WTC11 (cell line): ENCODE results near the gene CADM4. TPM values are rescaled to one million over a fixed set of nuclear protein-coding genes. Genes with fewer than 3 reads are reported as not detected.

Experiments
- ATAC-seq: fragments of 200-7000 bp; cut with Tn5 transposase; 2 replicates; pipeline ENCODE4 v1.10.0; 2021; ENCODE audit warnings: mild to moderate bottlenecking, moderate library complexity
- CTCF ChIA-PET: fragments of 300-600 bp; sonication (Branson Sonifier 250); formaldehyde crosslinking; loops from one replicate; lab custom pipeline; 2021; ENCODE audit warnings: antibody characterized with exemption; lab: Charles Lee
- POLR2A ChIA-PET: fragments of 350-600 bp; sonication (Branson Sonifier 250); formaldehyde crosslinking; loops from one replicate; lab custom pipeline; 2021; ENCODE audit warnings: antibody characterized with exemption; lab: Charles Lee
- DNase-seq: peaks from one replicate; pipeline ENCODE4 v3.0.0; 2021; ENCODE audit warnings: low spot score
- H3K27ac Mint-ChIP-seq: 2 replicates; pipeline ENCODE4 v1.8.0; 2021; ENCODE audit warnings: mixed read lengths
- H3K27me3 Mint-ChIP-seq: 2 replicates; pipeline ENCODE4 v1.8.0; 2021; ENCODE audit warnings: low read depth, mild to moderate bottlenecking, moderate library complexity, mixed read lengths
- H3K36me3 Mint-ChIP-seq: 2 replicates; pipeline ENCODE4 v1.8.0; 2021; ENCODE audit warnings: mixed read lengths
- H3K4me1 Mint-ChIP-seq: 2 replicates; pipeline ENCODE4 v1.8.0; 2022; ENCODE audit warnings: mixed read lengths
- H3K4me3 Mint-ChIP-seq: 2 replicates; pipeline ENCODE4 v1.8.0; 2021; ENCODE audit warnings: mild to moderate bottlenecking, moderate library complexity, mixed read lengths
- H3K9me3 Mint-ChIP-seq: 2 replicates; pipeline ENCODE4 v1.8.0; 2021; ENCODE audit warnings: mixed read lengths
- ELF4 ChIP-seq: sonication (generic); formaldehyde crosslinking; IDR thresholded peaks from 2 replicates; pipeline ENCODE4 v1.8.1; 2022; ENCODE audit warnings: low read depth, mild to moderate bottlenecking, moderate library complexity, missing genetic modification reagents
- ESRRA ChIP-seq: sonication (generic); formaldehyde crosslinking; IDR thresholded peaks from 2 replicates; pipeline ENCODE4 v1.8.1; 2022; ENCODE audit warnings: mild to moderate bottlenecking, missing genetic modification reagents, borderline replicate concordance
- ETV6 ChIP-seq: sonication (generic); formaldehyde crosslinking; IDR thresholded peaks from 2 replicates; pipeline ENCODE4 v1.8.1; 2022; ENCODE audit warnings: mild to moderate bottlenecking, missing genetic modification reagents
- FOXJ3 ChIP-seq: sonication (generic); formaldehyde crosslinking; IDR thresholded peaks from 2 replicates; pipeline ENCODE4 v1.9.0; 2021; ENCODE audit warnings: missing genetic modification reagents, mild to moderate bottlenecking, borderline replicate concordance
- KAT7 ChIP-seq: sonication (generic); formaldehyde crosslinking; IDR thresholded peaks from 2 replicates; pipeline ENCODE4 v1.8.1; 2023; ENCODE audit warnings: missing genetic modification reagents, mild to moderate bottlenecking, borderline replicate concordance
- MYBL2 ChIP-seq: sonication (generic); formaldehyde crosslinking; IDR thresholded peaks from 2 replicates; pipeline ENCODE4 v1.8.1; 2023; ENCODE audit warnings: mild to moderate bottlenecking, moderate library complexity, missing genetic modification reagents
- NFE2L1 ChIP-seq: sonication (generic); formaldehyde crosslinking; IDR thresholded peaks from 2 replicates; pipeline ENCODE4 v1.8.1; 2023; ENCODE audit warnings: missing genetic modification reagents
- NR3C1 ChIP-seq: sonication (generic); formaldehyde crosslinking; conservative IDR thresholded peaks from 2 replicates; pipeline ENCODE4 v1.8.1; 2023; ENCODE audit warnings: low read depth, mild to moderate bottlenecking, missing genetic modification reagents
- SMAD4 ChIP-seq: sonication (generic); formaldehyde crosslinking; IDR thresholded peaks from 2 replicates; pipeline ENCODE4 v1.8.0; 2022; ENCODE audit warnings: mild to moderate bottlenecking, missing genetic modification reagents
- TCF7 ChIP-seq: sonication (generic); formaldehyde crosslinking; IDR thresholded peaks from 2 replicates; pipeline ENCODE4 v1.8.0; 2022; ENCODE audit warnings: mild to moderate bottlenecking, low read depth, missing genetic modification reagents, moderate library complexity
- ZNF121 ChIP-seq: sonication (generic); formaldehyde crosslinking; IDR thresholded peaks from 2 replicates; pipeline ENCODE4 v1.8.0; 2023; ENCODE audit warnings: missing genetic modification reagents
- ZNF138 ChIP-seq: sonication (generic); formaldehyde crosslinking; conservative IDR thresholded peaks from 2 replicates; pipeline ENCODE4 v1.8.1; 2022; ENCODE audit warnings: mild to moderate bottlenecking, moderate library complexity, missing genetic modification reagents
- ZNF396 ChIP-seq: fragments of 250-450 bp; sonication (Bioruptor Pico); IDR thresholded peaks from 2 replicates; pipeline ENCODE4 v1.8.0; 2021; ENCODE audit warnings: mild to moderate bottlenecking, moderate library complexity, borderline replicate concordance
- total RNA-seq: library from RNA; stranded (reverse); gene quantifications from 3 replicates; pipeline ENCODE4 v1.2.3, GENCODE V29; 2021
- TF ChIP-seq, protein P1 (sequence below): sonication (generic); formaldehyde crosslinking; IDR thresholded peaks from 2 replicates; pipeline ENCODE4 v1.8.1; 2022; ENCODE audit warnings: low read depth, missing genetic modification reagents, borderline replicate concordance
- TF ChIP-seq, protein P2 (sequence below): sonication (generic); formaldehyde crosslinking; IDR thresholded peaks from 2 replicates; pipeline ENCODE4 v1.8.1; 2023; ENCODE audit warnings: mild to moderate bottlenecking, moderate library complexity, missing genetic modification reagents
- TF ChIP-seq, protein P3 (sequence below): sonication (generic); formaldehyde crosslinking; IDR thresholded peaks from 2 replicates; pipeline ENCODE4 v1.8.0; 2022; ENCODE audit warnings: mild to moderate bottlenecking, missing genetic modification reagents
- TF ChIP-seq, protein P4 (sequence below): fragments of 200-600 bp; IDR thresholded peaks from 2 replicates; pipeline ENCODE4 v1.8.0; 2022; ENCODE audit warnings: antibody characterized with exemption
- TF ChIP-seq, protein P5 (sequence below): sonication (generic); formaldehyde crosslinking; IDR thresholded peaks from 2 replicates; pipeline ENCODE4 v1.8.0; 2023; ENCODE audit warnings: mild to moderate bottlenecking, missing genetic modification reagents
- TF ChIP-seq, protein P6 (sequence below): sonication (generic); formaldehyde crosslinking; IDR thresholded peaks from 2 replicates; pipeline ENCODE4 v1.8.1; 2022; ENCODE audit warnings: mild to moderate bottlenecking, moderate library complexity, missing genetic modification reagents

The CADM4 gene
- total RNA-seq, 1 experiment from 2014 or later, result 13.3 TPM

DNA sequence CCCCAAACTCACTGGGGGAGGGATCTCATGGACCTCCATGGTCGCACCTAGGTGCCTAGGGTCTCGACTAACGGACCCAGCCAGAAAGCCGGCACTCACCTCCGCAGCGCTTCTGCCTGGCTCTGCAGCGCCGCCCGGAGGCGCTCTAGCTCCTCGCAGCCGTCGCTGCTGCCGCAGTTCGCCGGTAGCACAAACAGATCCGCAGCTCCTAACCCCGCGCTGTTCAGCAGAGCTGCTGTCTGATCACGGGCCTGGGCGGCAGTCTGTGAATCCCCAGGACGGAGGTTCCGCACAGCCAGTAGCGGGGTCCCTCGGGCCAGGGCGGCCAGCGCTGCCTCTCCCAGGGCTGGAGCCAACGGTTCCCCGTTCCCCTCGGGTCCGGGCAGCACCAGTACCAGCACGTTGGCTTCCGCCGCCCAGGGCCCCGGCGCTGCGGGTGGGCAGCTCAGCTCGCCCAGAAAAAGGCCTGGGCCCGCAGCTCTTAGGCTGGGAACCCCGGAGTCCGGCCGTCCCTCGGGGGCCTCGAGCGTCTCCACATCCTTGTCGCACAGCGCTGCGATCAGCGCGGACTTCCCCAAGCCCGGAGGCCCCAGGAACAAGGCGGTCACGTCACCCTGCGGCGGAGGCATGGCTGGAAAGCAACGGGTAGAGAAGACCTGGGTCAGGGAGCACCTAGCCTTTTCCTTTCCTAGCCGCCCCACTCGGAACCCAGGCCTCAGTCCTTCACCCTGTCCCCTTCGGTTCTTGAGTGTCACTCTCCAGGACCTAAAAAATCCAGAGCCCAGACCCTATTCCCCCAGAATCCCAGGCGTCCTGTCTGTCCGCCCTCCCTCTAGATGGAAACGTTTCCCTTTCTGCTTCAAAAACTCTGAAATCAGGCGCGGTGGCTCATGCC, 44.7 kb downstream of the CADM4 start:
- Mint-ChIP-seq H3K4me1 (peaks cover 17% of the 10 kb centered on the region), H3K27ac (peak overlapping the region; percentile 99), H3K4me3 (peak overlapping the region; percentile 99), H3K36me3 (peaks cover 10% of the 10 kb centered on the region), H3K9me3 (no peaks in the 10 kb centered on the region), H3K27me3 (no peaks in the 10 kb centered on the region)
- CTCF ChIA-PET, result interaction anchor here (0.6 to 6.9 kb wide), 41 partner anchors 11 to 215 kb away, joined by 3 to 140 read pairs (median 4); partner anchors contain the start of genes PHLDB3, PINLYP, XRCC1 and ZNF428
- DNase-seq, result peak; percentile 81
- POLR2A ChIA-PET, result interaction anchor here (0.6 to 1.8 kb wide), 10 partner anchors 19 to 131 kb away, joined by 3 to 12 read pairs (median 4); partner anchors contain the start of gene XRCC1
- TF ChIP-seq ESRRA, result no peak
- TF ChIP-seq ELF4, result no peak
- TF ChIP-seq, protein P1, sequence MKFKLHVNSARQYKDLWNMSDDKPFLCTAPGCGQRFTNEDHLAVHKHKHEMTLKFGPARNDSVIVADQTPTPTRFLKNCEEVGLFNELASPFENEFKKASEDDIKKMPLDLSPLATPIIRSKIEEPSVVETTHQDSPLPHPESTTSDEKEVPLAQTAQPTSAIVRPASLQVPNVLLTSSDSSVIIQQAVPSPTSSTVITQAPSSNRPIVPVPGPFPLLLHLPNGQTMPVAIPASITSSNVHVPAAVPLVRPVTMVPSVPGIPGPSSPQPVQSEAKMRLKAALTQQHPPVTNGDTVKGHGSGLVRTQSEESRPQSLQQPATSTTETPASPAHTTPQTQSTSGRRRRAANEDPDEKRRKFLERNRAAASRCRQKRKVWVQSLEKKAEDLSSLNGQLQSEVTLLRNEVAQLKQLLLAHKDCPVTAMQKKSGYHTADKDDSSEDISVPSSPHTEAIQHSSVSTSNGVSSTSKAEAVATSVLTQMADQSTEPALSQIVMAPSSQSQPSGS (CRISPR knock-in tag), result no peak
- TF ChIP-seq NR3C1 (CRISPR knock-in tag), result no peak
- TF ChIP-seq ZNF396 (CRISPR knock-in tag), result no peak
- TF ChIP-seq, protein P2, sequence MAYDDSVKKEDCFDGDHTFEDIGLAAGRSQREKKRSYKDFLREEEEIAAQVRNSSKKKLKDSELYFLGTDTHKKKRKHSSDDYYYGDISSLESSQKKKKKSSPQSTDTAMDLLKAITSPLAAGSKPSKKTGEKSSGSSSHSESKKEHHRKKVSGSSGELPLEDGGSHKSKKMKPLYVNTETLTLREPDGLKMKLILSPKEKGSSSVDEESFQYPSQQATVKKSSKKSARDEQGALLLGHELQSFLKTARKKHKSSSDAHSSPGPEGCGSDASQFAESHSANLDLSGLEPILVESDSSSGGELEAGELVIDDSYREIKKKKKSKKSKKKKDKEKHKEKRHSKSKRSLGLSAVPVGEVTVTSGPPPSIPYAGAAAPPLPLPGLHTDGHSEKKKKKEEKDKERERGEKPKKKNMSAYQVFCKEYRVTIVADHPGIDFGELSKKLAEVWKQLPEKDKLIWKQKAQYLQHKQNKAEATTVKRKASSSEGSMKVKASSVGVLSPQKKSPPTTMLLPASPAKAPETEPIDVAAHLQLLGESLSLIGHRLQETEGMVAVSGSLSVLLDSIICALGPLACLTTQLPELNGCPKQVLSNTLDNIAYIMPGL (CRISPR knock-in tag), result 0 out of 2 replicates have a peak, but pooled peaks have one; percentile 43
- TF ChIP-seq MYBL2 (CRISPR knock-in tag), result 0 out of 2 replicates have a peak, but pooled peaks have one; percentile 42
- TF ChIP-seq, protein P3, sequence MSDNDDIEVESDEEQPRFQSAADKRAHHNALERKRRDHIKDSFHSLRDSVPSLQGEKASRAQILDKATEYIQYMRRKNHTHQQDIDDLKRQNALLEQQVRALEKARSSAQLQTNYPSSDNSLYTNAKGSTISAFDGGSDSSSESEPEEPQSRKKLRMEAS (CRISPR knock-in tag), result no peak
- TF ChIP-seq ZNF138, result no peak
- TF ChIP-seq, protein P4, sequence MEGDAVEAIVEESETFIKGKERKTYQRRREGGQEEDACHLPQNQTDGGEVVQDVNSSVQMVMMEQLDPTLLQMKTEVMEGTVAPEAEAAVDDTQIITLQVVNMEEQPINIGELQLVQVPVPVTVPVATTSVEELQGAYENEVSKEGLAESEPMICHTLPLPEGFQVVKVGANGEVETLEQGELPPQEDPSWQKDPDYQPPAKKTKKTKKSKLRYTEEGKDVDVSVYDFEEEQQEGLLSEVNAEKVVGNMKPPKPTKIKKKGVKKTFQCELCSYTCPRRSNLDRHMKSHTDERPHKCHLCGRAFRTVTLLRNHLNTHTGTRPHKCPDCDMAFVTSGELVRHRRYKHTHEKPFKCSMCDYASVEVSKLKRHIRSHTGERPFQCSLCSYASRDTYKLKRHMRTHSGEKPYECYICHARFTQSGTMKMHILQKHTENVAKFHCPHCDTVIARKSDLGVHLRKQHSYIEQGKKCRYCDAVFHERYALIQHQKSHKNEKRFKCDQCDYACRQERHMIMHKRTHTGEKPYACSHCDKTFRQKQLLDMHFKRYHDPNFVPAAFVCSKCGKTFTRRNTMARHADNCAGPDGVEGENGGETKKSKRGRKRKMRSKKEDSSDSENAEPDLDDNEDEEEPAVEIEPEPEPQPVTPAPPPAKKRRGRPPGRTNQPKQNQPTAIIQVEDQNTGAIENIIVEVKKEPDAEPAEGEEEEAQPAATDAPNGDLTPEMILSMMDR, result peak; percentile 70
- no peak for TF ChIP-seq NFE2L1 (CRISPR knock-in tag)
- TF ChIP-seq KAT7 (CRISPR knock-in tag), result peak; percentile 78
- TF ChIP-seq, protein P5, sequence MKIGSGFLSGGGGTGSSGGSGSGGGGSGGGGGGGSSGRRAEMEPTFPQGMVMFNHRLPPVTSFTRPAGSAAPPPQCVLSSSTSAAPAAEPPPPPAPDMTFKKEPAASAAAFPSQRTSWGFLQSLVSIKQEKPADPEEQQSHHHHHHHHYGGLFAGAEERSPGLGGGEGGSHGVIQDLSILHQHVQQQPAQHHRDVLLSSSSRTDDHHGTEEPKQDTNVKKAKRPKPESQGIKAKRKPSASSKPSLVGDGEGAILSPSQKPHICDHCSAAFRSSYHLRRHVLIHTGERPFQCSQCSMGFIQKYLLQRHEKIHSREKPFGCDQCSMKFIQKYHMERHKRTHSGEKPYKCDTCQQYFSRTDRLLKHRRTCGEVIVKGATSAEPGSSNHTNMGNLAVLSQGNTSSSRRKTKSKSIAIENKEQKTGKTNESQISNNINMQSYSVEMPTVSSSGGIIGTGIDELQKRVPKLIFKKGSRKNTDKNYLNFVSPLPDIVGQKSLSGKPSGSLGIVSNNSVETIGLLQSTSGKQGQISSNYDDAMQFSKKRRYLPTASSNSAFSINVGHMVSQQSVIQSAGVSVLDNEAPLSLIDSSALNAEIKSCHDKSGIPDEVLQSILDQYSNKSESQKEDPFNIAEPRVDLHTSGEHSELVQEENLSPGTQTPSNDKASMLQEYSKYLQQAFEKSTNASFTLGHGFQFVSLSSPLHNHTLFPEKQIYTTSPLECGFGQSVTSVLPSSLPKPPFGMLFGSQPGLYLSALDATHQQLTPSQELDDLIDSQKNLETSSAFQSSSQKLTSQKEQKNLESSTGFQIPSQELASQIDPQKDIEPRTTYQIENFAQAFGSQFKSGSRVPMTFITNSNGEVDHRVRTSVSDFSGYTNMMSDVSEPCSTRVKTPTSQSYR (CRISPR knock-in tag), result no peak
- peak; percentile 94 for TF ChIP-seq ZNF121 (CRISPR knock-in tag)
- no peak for TF ChIP-seq TCF7
- no peak for TF ChIP-seq SMAD4 (CRISPR knock-in tag)
- no peak for TF ChIP-seq FOXJ3 (CRISPR knock-in tag)
- TF ChIP-seq, protein P6, sequence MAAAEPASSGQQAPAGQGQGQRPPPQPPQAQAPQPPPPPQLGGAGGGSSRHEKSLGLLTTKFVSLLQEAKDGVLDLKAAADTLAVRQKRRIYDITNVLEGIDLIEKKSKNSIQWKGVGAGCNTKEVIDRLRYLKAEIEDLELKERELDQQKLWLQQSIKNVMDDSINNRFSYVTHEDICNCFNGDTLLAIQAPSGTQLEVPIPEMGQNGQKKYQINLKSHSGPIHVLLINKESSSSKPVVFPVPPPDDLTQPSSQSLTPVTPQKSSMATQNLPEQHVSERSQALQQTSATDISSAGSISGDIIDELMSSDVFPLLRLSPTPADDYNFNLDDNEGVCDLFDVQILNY (CRISPR knock-in tag), result 0 out of 2 replicates have a peak, but pooled peaks have one; percentile 30
- TF ChIP-seq ETV6, result peak; percentile 52; the same call in 1 of the 2 replicates
- peak; percentile 66 for ATAC-seq
